A549 (cell line): ENCODE results near the gene REXO5. TPM values are rescaled to one million over a fixed set of nuclear protein-coding genes. Genes with fewer than 3 reads are reported as not detected.

Source experiments
- ATAC-seq, 2 experiments: fragments of 200-7000 bp in 1 of 2; fragments of >200 bp in 1 of 2; cut with Nextera tagmentation in 1 of 2; cut with Tn5 transposase in 1 of 2; 3 replicates each; pipeline versions ENCODE4 v1.8.0 to v1.9.1; 2018 to 2020; ENCODE audit warnings: mild to moderate bottlenecking in 1 of 2, moderate library complexity in 1 of 2
- CTCF ChIA-PET: fragments of 300-600 bp; sonication (Branson Sonifier 250); formaldehyde crosslinking; extraction: SDS; loops from one replicate; lab custom pipeline; 2021; ENCODE audit warnings: antibody characterized with exemption, inconsistent platforms; lab: Yijun Ruan, JAX
- POLR2A ChIA-PET: fragments of 350-600 bp; formaldehyde crosslinking; extraction: SDS; loops from one replicate; lab custom pipeline; 2021; ENCODE audit warnings: antibody characterized with exemption, inconsistent platforms; lab: Yijun Ruan, JAX
- DNase-seq, 2 experiments: peaks; one replicate each; pipeline versions ENCODE4 v3.0.0 to v3.0.0-alpha.2; 2011 to 2016; ENCODE audit warnings: low read depth in 1 of 2, low spot score in 1 of 2
- FAIRE-seq: peaks from 2 replicates; lab custom pipeline; 2011; peaks lifted over from hg19 to GRCh38; lab: Jason Lieb, UNC
- H3K27ac ChIP-seq, 2 experiments: fragments of >200 bp; sonication (Bioruptor Twin); formaldehyde crosslinking; 3 replicates each; pipeline ENCODE4 v1.5.1; 2016 to 2017
- H3K4me1 ChIP-seq: fragments of >200 bp; sonication (Bioruptor Twin); formaldehyde crosslinking; 3 replicates; pipeline ENCODE4 v1.6.1; 2016
- H3K4me2 ChIP-seq: fragments of >200 bp; sonication (Bioruptor Twin); formaldehyde crosslinking; 3 replicates; pipeline ENCODE4 v1.6.1; 2016
- H3K4me3 ChIP-seq: fragments of >200 bp; sonication (Bioruptor Twin); formaldehyde crosslinking; 3 replicates; pipeline ENCODE4 v1.5.1; 2016
- H3K9me3 ChIP-seq: fragments of >200 bp; sonication (Bioruptor Twin); formaldehyde crosslinking; 3 replicates; pipeline ENCODE4 v1.6.1; 2016
- CBX2 ChIP-seq: fragments of 200-600 bp; sonication (generic); IDR thresholded peaks from 2 replicates; pipeline ENCODE4 v1.6.1; 2016; ENCODE audit warnings: low read depth, mild to moderate bottlenecking, borderline replicate concordance
- CBX8 ChIP-seq: fragments of 200-600 bp; sonication (generic); IDR thresholded peaks from 2 replicates; pipeline ENCODE4 v1.6.1; 2016
- EHF ChIP-seq: fragments of 250-450 bp; sonication (Bioruptor Pico); IDR thresholded peaks from 2 replicates; pipeline ENCODE4 v1.5.0; 2020; ENCODE audit warnings: mild to moderate bottlenecking
- ESRRA ChIP-seq: fragments of 150-350 bp; IDR thresholded peaks from 2 replicates; pipeline ENCODE4 v1.6.1; 2014; ENCODE audit warnings: mild to moderate bottlenecking, low read length, borderline replicate concordance
- FOSL2 ChIP-seq, 2 experiments: fragments of 450-650 bp in 1 of 2; fragments of >200 bp in 1 of 2; sonication (Bioruptor Twin) in 1 of 2; formaldehyde crosslinking; IDR thresholded peaks; 2 replicates each; pipeline versions ENCODE4 v1.5.0 to v1.6.1; 2016 to 2020; ENCODE audit warnings: mild to moderate bottlenecking in 1 of 2, moderate library complexity in 1 of 2
- GATA3 ChIP-seq: IDR thresholded peaks from 2 replicates; pipeline ENCODE4 v1.6.1; 2012; ENCODE audit warnings: borderline replicate concordance
- HOXA7 ChIP-seq: fragments of 250-450 bp; sonication (Bioruptor Pico); IDR thresholded peaks from 2 replicates; pipeline ENCODE4 v1.5.0; 2020; ENCODE audit warnings: mild to moderate bottlenecking, moderate library complexity
- JUNB ChIP-seq: fragments of >200 bp; sonication (Bioruptor Twin); formaldehyde crosslinking; IDR thresholded peaks from 2 replicates; pipeline ENCODE4 v1.6.1; 2016
- MAFK ChIP-seq: fragments of 450-650 bp; IDR thresholded peaks from 2 replicates; pipeline ENCODE4 v1.6.1; 2014; ENCODE audit not compliant: partially characterized antibody
- NR3C1 ChIP-seq: fragments of >200 bp; sonication (Bioruptor Twin); formaldehyde crosslinking; IDR thresholded peaks from 3 replicates; pipeline ENCODE4 v1.6.1; 2017
- PHF8 ChIP-seq: fragments of 200-600 bp; sonication (generic); IDR thresholded peaks from 2 replicates; pipeline ENCODE4 v1.6.1; 2016; ENCODE audit warnings: low read depth, mild to moderate bottlenecking, antibody characterized with exemption, moderate library complexity, borderline replicate concordance
- RFX5 ChIP-seq: fragments of 450-650 bp; IDR thresholded peaks from 2 replicates; pipeline ENCODE4 v1.7.1; 2014; ENCODE audit warnings: antibody characterized with exemption, mild to moderate bottlenecking, moderate library complexity
- SMC3 ChIP-seq: fragments of >200 bp; sonication (Bioruptor Twin); formaldehyde crosslinking; IDR thresholded peaks from 3 replicates; pipeline ENCODE4 v1.6.1; 2018; ENCODE audit warnings: inconsistent platforms
- WGBS: methylation state at CpG from one replicate; pipeline ENCODE4 v1.1.6; 2017; ENCODE audit errors: missing lambda C conversion rate; 5-methylcytosine and 5-hydroxymethylcytosine counted together
- polyA plus RNA-seq, 4 experiments: library from polyadenylated mRNA; depleted of rRNA in 3 of 4; stranded (reverse); fragments of >200 nt; fragmentation: RNase III in 1 of 4; extraction: RNeasy Plus Mini Kit Qiagen cat#74134 plus additional on column Dnase treatment in 1 of 4; gene quantifications; 2 replicates in 3 of 4; 3 replicates in 1 of 4; pipeline ENCODE4 v1.2.3, GENCODE V29; 2011 to 2017
- TF ChIP-seq, protein P1 (sequence below): fragments of 150-350 bp; IDR thresholded peaks from 2 replicates; pipeline ENCODE4 v1.6.1; 2014; ENCODE audit warnings: low read depth, mild to moderate bottlenecking, low read length
- TF ChIP-seq, protein P2 (sequence below): fragments of 450-650 bp; IDR thresholded peaks from 2 replicates; pipeline ENCODE4 v1.6.1; 2014; ENCODE audit warnings: antibody characterized with exemption
- TF ChIP-seq, protein P3 (sequence below): fragments of 250-450 bp; sonication (Bioruptor Pico); IDR thresholded peaks from 2 replicates; pipeline ENCODE4 v1.5.0; 2020; ENCODE audit warnings: low read depth, mild to moderate bottlenecking, moderate library complexity
- TF ChIP-seq, protein P4 (sequence below): fragments of 200-600 bp; sonication (generic); IDR thresholded peaks from 2 replicates; pipeline ENCODE4 v1.6.1; 2016; ENCODE audit warnings: antibody characterized with exemption, mild to moderate bottlenecking, moderate library complexity
- TF ChIP-seq, protein P5 (sequence below): fragments of >200 bp; sonication (Bioruptor Twin); formaldehyde crosslinking; IDR thresholded peaks from 3 replicates; pipeline ENCODE4 v1.6.1; 2016

Gene REXO5
- polyA plus RNA-seq, 2 of the 4 experiments (the other 2 are of a cell fraction) = 4.0 to 5.1 TPM

DNA sequence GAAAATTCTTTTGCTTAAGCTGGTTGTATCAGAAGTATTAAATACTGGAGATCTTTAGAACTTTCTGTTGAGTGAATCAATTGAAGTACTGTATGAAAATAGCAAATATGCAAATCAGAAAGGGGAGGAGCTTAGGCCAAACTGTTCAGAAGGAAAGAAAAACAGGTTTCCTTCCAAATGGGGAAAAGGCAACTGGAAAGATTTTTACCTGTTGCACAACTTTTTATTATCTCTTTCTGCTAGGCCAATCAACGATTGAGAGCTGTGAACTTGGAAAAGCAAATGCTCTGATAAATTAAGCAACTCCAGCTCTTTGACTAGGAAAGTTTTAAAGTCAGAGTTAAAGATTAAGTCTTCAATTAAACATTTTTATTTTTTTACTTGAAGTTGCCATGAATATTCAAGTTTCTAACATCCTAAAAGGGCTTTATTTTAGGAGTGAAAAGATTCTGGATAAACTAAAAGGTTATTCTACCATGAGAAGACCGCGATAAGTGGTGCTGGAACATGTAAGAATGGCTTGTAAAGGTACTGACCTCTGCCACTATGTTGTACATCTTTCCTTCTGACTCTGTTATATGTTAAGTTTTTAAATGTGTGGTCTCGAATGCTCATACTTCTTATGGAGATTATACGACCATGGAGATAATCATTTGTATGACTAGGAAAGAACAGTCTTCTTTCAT lies 77.4 kb downstream of the REXO5 start:
- TF ChIP-seq CBX8 = no peak
- no peak for TF ChIP-seq EHF (CRISPR knock-in tag)
- TF ChIP-seq ESRRA = no peak
- TF ChIP-seq GATA3 = no peak
- no peak for TF ChIP-seq FOSL2 (IDR thresholded peaks at IDR 0.05)
- no peak for TF ChIP-seq FOSL2 (CRISPR knock-in tag; IDR thresholded peaks at IDR 0.05)
- no peak for TF ChIP-seq CBX2
- TF ChIP-seq, protein P1, sequence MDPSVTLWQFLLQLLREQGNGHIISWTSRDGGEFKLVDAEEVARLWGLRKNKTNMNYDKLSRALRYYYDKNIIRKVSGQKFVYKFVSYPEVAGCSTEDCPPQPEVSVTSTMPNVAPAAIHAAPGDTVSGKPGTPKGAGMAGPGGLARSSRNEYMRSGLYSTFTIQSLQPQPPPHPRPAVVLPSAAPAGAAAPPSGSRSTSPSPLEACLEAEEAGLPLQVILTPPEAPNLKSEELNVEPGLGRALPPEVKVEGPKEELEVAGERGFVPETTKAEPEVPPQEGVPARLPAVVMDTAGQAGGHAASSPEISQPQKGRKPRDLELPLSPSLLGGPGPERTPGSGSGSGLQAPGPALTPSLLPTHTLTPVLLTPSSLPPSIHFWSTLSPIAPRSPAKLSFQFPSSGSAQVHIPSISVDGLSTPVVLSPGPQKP = no peak
- TF ChIP-seq SMC3 = no peak
- no peak for TF ChIP-seq JUNB
- TF ChIP-seq, protein P2, sequence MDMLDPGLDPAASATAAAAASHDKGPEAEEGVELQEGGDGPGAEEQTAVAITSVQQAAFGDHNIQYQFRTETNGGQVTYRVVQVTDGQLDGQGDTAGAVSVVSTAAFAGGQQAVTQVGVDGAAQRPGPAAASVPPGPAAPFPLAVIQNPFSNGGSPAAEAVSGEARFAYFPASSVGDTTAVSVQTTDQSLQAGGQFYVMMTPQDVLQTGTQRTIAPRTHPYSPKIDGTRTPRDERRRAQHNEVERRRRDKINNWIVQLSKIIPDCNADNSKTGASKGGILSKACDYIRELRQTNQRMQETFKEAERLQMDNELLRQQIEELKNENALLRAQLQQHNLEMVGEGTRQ = no peak
- Histone ChIP-seq H3K4me2 (no peak overlapping the region), H3K4me3 (no peak overlapping the region), H3K9me3 (no peaks in the 10 kb centered on the region), H3K4me1 (peaks cover 53% of the 10 kb centered on the region), H3K27ac (no peak overlapping the region)
- WGBS = 89% methylated on average over 5 of the region's 5 CpGs
- ChIA-PET CTCF (interaction anchor here (1.1 to 1.6 kb wide), 4 partner anchors 8 to 34 kb away, joined by 3 to 5 read pairs (median 4); no protein-coding TSS in a partner anchor), POLR2A (interaction anchor here (1.3 kb wide), 1 partner anchor 17 kb away, joined by 5 read pairs; the partner anchor contains the start of genes DCUN1D3 and LYRM1)
- FAIRE-seq (no peak), ATAC-seq (no peak), DNase-seq (no peak)

DNA sequence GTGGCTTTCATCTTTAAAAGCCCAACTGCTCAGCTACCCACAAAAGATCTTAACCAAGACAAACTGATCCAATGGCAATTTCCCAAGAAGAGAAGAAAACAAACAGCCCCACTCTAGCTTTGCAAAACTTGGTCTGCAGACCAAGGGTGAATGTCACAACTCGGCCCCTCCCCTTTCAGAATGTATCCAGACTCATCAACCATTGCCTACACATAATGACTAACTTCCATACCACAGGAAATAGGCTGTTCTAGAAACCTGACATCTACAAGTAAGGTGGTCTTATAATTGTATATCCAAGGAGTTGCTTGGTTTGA lies 77.9 kb downstream of the REXO5 start:
- Histone ChIP-seq H3K27ac (no peak overlapping the region), H3K4me3 (no peak overlapping the region), H3K4me1 (peaks cover 48% of the 10 kb centered on the region), H3K9me3 (no peaks in the 10 kb centered on the region), H3K4me2 (no peak overlapping the region; the same call in 2 of the 3 replicates)
- no peak for ATAC-seq
- POLR2A ChIA-PET = interaction anchor here (1.3 kb wide), 1 partner anchor 16 kb away, joined by 5 read pairs; the partner anchor contains the start of genes DCUN1D3 and LYRM1
- FAIRE-seq = no peak
- whole genome bisulfite sequencing = 60% methylated on average over 1 of the region's 1 CpG
- DNase-seq = no peak
- no peak for TF ChIP-seq MAFK
- CTCF ChIA-PET = interaction anchor here (1.1 to 1.6 kb wide), 4 partner anchors 8 to 35 kb away, joined by 3 to 5 read pairs (median 4); no protein-coding TSS in a partner anchor

DNA sequence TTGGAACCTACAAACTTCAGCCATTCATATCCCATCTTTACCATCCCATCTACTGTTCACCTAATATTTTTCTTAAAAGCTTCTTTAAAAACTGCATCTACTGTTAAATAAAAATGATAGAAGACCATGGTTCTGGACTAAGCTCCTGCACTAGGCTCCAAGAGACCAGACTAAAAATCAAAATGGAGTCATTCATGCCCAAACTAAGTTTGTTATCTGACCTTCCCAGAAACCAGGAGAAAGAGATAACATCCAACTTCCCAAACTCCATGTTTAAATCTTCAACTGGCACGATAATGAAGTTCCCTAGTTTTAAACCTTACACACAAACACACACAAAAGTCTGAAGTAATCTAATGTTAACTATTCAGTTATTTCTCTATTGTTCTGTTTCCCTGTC lies 80.0 kb downstream of the REXO5 start:
- H3K4me1 ChIP-seq = peaks cover 35% of the 10 kb centered on the region
- no peak overlapping the region for H3K27ac ChIP-seq
- no peaks in the 10 kb centered on the region for H3K9me3 ChIP-seq
- H3K4me3 ChIP-seq = no peak overlapping the region
- no peak for TF ChIP-seq MAFK
- TF ChIP-seq, protein P1 = no peak
- no peak for TF ChIP-seq RFX5
- no peak for TF ChIP-seq HOXA7 (CRISPR knock-in tag)
- TF ChIP-seq, protein P3, sequence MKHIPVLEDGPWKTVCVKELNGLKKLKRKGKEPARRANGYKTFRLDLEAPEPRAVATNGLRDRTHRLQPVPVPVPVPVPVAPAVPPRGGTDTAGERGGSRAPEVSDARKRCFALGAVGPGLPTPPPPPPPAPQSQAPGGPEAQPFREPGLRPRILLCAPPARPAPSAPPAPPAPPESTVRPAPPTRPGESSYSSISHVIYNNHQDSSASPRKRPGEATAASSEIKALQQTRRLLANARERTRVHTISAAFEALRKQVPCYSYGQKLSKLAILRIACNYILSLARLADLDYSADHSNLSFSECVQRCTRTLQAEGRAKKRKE (CRISPR knock-in tag) = no peak
- TF ChIP-seq PHF8 = no peak
- TF ChIP-seq, protein P4, sequence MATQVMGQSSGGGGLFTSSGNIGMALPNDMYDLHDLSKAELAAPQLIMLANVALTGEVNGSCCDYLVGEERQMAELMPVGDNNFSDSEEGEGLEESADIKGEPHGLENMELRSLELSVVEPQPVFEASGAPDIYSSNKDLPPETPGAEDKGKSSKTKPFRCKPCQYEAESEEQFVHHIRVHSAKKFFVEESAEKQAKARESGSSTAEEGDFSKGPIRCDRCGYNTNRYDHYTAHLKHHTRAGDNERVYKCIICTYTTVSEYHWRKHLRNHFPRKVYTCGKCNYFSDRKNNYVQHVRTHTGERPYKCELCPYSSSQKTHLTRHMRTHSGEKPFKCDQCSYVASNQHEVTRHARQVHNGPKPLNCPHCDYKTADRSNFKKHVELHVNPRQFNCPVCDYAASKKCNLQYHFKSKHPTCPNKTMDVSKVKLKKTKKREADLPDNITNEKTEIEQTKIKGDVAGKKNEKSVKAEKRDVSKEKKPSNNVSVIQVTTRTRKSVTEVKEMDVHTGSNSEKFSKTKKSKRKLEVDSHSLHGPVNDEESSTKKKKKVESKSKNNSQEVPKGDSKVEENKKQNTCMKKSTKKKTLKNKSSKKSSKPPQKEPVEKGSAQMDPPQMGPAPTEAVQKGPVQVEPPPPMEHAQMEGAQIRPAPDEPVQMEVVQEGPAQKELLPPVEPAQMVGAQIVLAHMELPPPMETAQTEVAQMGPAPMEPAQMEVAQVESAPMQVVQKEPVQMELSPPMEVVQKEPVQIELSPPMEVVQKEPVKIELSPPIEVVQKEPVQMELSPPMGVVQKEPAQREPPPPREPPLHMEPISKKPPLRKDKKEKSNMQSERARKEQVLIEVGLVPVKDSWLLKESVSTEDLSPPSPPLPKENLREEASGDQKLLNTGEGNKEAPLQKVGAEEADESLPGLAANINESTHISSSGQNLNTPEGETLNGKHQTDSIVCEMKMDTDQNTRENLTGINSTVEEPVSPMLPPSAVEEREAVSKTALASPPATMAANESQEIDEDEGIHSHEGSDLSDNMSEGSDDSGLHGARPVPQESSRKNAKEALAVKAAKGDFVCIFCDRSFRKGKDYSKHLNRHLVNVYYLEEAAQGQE = no peak
- TF ChIP-seq NR3C1 = no peak
- TF ChIP-seq, protein P5, sequence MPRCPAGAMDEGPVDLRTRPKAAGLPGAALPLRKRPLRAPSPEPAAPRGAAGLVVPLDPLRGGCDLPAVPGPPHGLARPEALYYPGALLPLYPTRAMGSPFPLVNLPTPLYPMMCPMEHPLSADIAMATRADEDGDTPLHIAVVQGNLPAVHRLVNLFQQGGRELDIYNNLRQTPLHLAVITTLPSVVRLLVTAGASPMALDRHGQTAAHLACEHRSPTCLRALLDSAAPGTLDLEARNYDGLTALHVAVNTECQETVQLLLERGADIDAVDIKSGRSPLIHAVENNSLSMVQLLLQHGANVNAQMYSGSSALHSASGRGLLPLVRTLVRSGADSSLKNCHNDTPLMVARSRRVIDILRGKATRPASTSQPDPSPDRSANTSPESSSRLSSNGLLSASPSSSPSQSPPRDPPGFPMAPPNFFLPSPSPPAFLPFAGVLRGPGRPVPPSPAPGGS = no peak
- no peak for TF ChIP-seq SMC3
- WGBS = 0% methylated on average over 1 of the region's 1 CpG
- ChIA-PET CTCF (interaction anchor here (1.2 to 2.1 kb wide), 4 partner anchors 12 to 38 kb away, joined by 3 to 8 read pairs (median 4); no protein-coding TSS in a partner anchor), POLR2A (no interaction called here)
- FAIRE-seq (no peak), DNase-seq (no peak), ATAC-seq (no peak)
- H3K4me2 ChIP-seq = no peak overlapping the region
